Keratinocyte (primary cell): ENCODE results near the gene STIMATE. TPM values are rescaled to one million over a fixed set of nuclear protein-coding genes. Genes with fewer than 3 reads are reported as not detected.

Experiments used
- DNase-seq: peaks from one replicate; pipeline ENCODE4 v3.0.0-alpha.2; 2011; ENCODE audit warnings: low read depth, missing footprints, low spot score
- FAIRE-seq: peaks from 2 replicates; lab custom pipeline; 2011; peaks lifted over from hg19 to GRCh38; lab: Jason Lieb, UNC
- H2AFZ ChIP-seq: 2 replicates; pipeline ENCODE4 v1.6.0; 2012; ENCODE audit warnings: low read length, control low read depth, inconsistent platforms; ENCODE audit not compliant: control insufficient read depth
- H3K27ac ChIP-seq: 2 replicates; pipeline ENCODE4 v1.5.1; 2011; ENCODE audit warnings: low read length; ENCODE audit not compliant: control insufficient read depth, insufficient read depth
- H3K27me3 ChIP-seq: 3 replicates; pipeline ENCODE4 v1.6.0; 2011; ENCODE audit warnings: low read length; ENCODE audit not compliant: control insufficient read depth, insufficient read depth; ENCODE audit errors: extremely low read depth
- H3K36me3 ChIP-seq, 2 experiments: 2 replicates in 1 of 2; 3 replicates in 1 of 2; pipeline ENCODE4 v1.5.1; 2011; ENCODE audit warnings: low read length in 2 of 2, mild to moderate bottlenecking in 1 of 2; ENCODE audit not compliant: control insufficient read depth in 2 of 2, insufficient read depth in 2 of 2; ENCODE audit errors: extremely low read depth in 1 of 2
- H3K4me1 ChIP-seq: 3 replicates; pipeline ENCODE4 v1.5.1; 2011; ENCODE audit warnings: low read length; ENCODE audit not compliant: control insufficient read depth, insufficient read depth; ENCODE audit errors: extremely low read depth
- H3K4me2 ChIP-seq: 3 replicates; pipeline ENCODE4 v1.6.0; 2011; ENCODE audit warnings: low read depth, low read length; ENCODE audit not compliant: control insufficient read depth, insufficient read depth; ENCODE audit errors: extremely low read depth
- H3K4me3 ChIP-seq, 3 experiments: fragments of 200-600 bp in 1 of 3; sonication (generic) in 1 of 3; 2 replicates in 2 of 3; 3 replicates in 1 of 3; pipeline ENCODE4 v1.5.1; 2011 to 2016; ENCODE audit warnings: low read length in 3 of 3, mild to moderate bottlenecking in 3 of 3, control low read depth in 2 of 3, inconsistent platforms in 1 of 3, low read depth in 1 of 3, mixed read lengths in 1 of 3, mixed run types in 1 of 3, moderate library complexity in 1 of 3; ENCODE audit not compliant: control insufficient read depth in 2 of 3, insufficient read depth in 2 of 3; ENCODE audit errors: extremely low read depth in 1 of 3
- H3K79me2 ChIP-seq: 2 replicates; pipeline ENCODE4 v1.6.0; 2012; ENCODE audit warnings: low read length; ENCODE audit not compliant: control insufficient read depth, insufficient read depth
- H3K9ac ChIP-seq: 3 replicates; pipeline ENCODE4 v1.6.0; 2011; ENCODE audit warnings: low read length; ENCODE audit not compliant: control insufficient read depth, insufficient read depth; ENCODE audit errors: extremely low read depth
- H3K9me1 ChIP-seq: 3 replicates; pipeline ENCODE4 v1.6.0; 2011; ENCODE audit warnings: low read length; ENCODE audit not compliant: control insufficient read depth, insufficient read depth; ENCODE audit errors: extremely low read depth
- H3K9me3 ChIP-seq: 2 replicates; pipeline ENCODE4 v1.5.1; 2012; ENCODE audit warnings: low read depth, low read length; ENCODE audit not compliant: control insufficient read depth
- H4K20me1 ChIP-seq: 3 replicates; pipeline ENCODE4 v1.6.0; 2011; ENCODE audit warnings: low read length; ENCODE audit not compliant: control insufficient read depth, insufficient read depth; ENCODE audit errors: extremely low read depth
- CTCF ChIP-seq, 3 experiments: IDR thresholded peaks in 1 of 3; conservative IDR thresholded peaks in 1 of 3; optimal IDR thresholded peaks in 1 of 3; 2 replicates in 2 of 3; 3 replicates in 1 of 3; pipeline versions ENCODE3 to v1.5.1; 2011; ENCODE audit warnings: low read length in 3 of 3, mild to moderate bottlenecking in 3 of 3, moderate library complexity in 2 of 3, control low read depth in 1 of 3, inconsistent platforms in 1 of 3; ENCODE audit not compliant: insufficient read depth in 2 of 3; ENCODE audit errors: extremely low read depth in 1 of 3
- EZH2 ChIP-seq: IDR thresholded peaks from one replicate; pipeline ENCODE4 v1.6.1; 2012; ENCODE audit warnings: inconsistent platforms, mild to moderate bottlenecking, low read length, moderate library complexity
- dilution Hi-C: fragments of 300-500 bp; cut with MboI; formaldehyde crosslinking; loops from one replicate; pipeline ENCODE4 v1.7.0; 2020; ENCODE audit warnings: low sequenced_read_pairs; ENCODE audit not compliant: extremely low pct_ligation_motif_present
- polyA plus RNA-seq, 5 experiments: library from polyadenylated mRNA; depleted of rRNA in 3 of 5; stranded (reverse) in 3 of 5; stranded (forward) in 1 of 5; unstranded in 1 of 5; fragments of >200 nt; gene quantifications; 1 replicate in 1 of 5; 2 replicates in 3 of 5; 3 replicates in 1 of 5; pipeline versions ENCODE4 v1.2.1 to v1.2.3, GENCODE V29; 2011 to 2012; ENCODE audit warnings: missing spikeins in 2 of 5, low read depth in 1 of 5, low replicate concordance in 1 of 5

Gene STIMATE
- polyA plus RNA-seq, 1 donor (not counting 4 experiments of a cell fraction or from before 2014, with no cell fraction given), result 8.2 TPM

GRCh38 chr3:52817221-52817620 is 80.1 kb downstream of the STIMATE start:
- Histone ChIP-seq H3K27me3 (no peaks in the 10 kb centered on the region), H3K4me1 (no peaks in the 10 kb centered on the region), H2AFZ (no peak overlapping the region), H4K20me1 (no peaks in the 10 kb centered on the region), H3K36me3 (no peaks in the 10 kb centered on the region), H3K9ac (no peak overlapping the region), H3K9me3 (no peaks in the 10 kb centered on the region), H3K27ac (no peak overlapping the region), H3K4me3 (no peak overlapping the region), H3K9me1 (no peaks in the 10 kb centered on the region), H3K4me2 (no peak overlapping the region), H3K79me2 (no peaks in the 10 kb centered on the region)
- FAIRE-seq (no peak), DNase-seq (no peak)
- dilution Hi-C loops, result no loop called here
- TF ChIP-seq EZH2, result no peak
- no peak for TF ChIP-seq CTCF (optimal IDR thresholded peaks at IDR 0.05 in 1 of 3, IDR thresholded peaks at IDR 0.05 in 1 of 3, conservative IDR thresholded peaks at IDR 0.05 in 1 of 3; ENCODE audit: extremely low read depth in 1 of 3, insufficient read depth in 2 of 3, low read length in 3 of 3)

- Histone ChIP-seq H3K79me2 (no peaks in the 10 kb centered on the region), H3K9me3 (no peaks in the 10 kb centered on the region), H3K4me3 (no peak overlapping the region), H3K27me3 (no peaks in the 10 kb centered on the region), H3K9ac (no peak overlapping the region), H4K20me1 (no peaks in the 10 kb centered on the region), H3K4me2 (no peak overlapping the region), H3K36me3 (no peaks in the 10 kb centered on the region), H2AFZ (no peak overlapping the region), H3K4me1 (no peaks in the 10 kb centered on the region), H3K9me1 (no peaks in the 10 kb centered on the region), H3K27ac (no peak overlapping the region)
- TF ChIP-seq EZH2, result no peak
- no peak for TF ChIP-seq CTCF (optimal IDR thresholded peaks at IDR 0.05 in 1 of 3, IDR thresholded peaks at IDR 0.05 in 1 of 3, conservative IDR thresholded peaks at IDR 0.05 in 1 of 3; ENCODE audit: extremely low read depth in 1 of 3, insufficient read depth in 2 of 3, low read length in 3 of 3)
- dilution Hi-C loops, result no loop called here
- FAIRE-seq, result no peak
- no peak for DNase-seq
Measured at GRCh38 chr3:52816654-52817053, 80.7 kb downstream of the STIMATE start.
